Measurements from ENCODE around the gene DGAT2.

DGAT2 gene

GRCh38 chr11:75757651-75758050 lies 10.9 kb upstream of the DGAT2 start:
- no peak for DNase-seq

DNA sequence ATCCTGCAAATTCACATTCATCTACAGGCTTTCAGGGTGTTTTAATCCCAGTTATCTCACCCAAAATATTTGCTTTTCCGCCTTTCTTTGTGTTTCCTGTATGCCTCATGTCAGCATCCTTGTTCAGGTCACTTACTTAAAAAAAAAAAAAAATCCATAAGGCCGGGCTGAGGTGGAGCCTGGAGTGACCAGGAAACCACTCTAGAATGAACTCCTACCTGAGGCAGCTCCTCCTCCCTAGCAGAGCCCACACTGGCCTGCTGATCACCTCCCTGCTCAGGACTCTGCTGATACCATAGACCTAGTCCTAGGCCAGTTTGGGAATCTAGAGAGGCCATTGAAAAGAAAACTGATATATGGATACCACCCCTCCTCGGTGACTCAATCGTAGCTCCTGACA lies 8.7 kb upstream of the DGAT2 start:
- DNase-seq, result no peak

DNA sequence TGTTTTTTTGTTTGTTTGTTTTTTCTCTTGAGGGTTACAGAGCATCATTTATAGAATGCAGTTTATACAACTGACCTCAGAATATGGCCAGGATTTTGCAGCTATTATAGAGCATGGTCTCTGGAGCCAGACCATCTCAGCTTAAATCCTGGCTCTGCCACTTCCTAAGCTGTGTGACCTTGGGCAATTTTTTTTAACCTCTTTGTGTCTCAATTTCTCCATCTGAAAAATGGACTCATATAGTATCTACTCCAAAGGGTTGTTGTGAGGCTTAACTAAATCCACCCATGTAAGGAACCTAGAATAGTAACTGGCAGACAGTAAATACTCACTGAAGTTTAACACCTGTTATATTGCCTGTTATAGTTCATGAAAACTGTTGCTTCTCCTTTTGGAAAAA lies 8.3 kb upstream of the DGAT2 start:
- no peak for DNase-seq

DNA sequence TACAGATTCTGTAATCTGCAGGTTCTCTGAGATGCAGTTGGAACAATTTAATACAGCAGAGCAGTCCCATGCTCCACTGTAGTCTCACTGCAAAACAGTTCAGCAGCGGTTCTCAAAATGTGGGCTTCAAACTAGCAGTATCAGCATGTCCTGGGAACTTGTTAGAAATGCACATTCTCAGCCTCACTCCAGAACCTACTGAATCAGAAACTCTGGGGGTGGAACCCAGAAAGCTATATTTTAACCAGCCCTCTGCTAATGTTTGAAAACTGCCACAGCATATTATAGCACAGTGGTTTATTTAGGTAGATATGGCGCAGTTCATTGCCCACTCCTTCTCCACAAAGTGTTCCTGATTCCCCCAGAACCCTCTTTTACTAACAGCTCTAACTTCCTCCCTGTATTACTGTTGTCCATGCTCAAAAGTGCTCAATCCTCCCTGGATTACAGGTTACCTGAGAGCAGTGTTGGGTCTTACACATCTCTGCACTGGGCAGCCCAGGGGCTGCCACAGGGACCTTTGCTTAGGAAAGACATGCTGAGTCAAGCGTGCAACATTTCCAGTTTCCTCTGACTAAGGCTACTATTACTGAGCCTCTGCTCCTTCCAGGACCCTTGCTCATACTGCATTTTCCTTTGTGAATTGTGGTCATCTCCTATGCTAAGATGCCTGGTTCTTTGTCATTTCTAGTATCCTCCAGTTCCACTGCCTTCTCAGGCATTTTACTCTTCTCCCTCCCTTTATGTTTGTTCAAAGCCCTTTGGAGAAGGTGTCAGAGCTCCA lies 7.7 kb upstream of the DGAT2 start:
- DNase-seq, result no peak

- DNase-seq, result no peak
Observed at GRCh38 chr11:75762158-75762557, 6.4 kb upstream of the DGAT2 start.

DNA sequence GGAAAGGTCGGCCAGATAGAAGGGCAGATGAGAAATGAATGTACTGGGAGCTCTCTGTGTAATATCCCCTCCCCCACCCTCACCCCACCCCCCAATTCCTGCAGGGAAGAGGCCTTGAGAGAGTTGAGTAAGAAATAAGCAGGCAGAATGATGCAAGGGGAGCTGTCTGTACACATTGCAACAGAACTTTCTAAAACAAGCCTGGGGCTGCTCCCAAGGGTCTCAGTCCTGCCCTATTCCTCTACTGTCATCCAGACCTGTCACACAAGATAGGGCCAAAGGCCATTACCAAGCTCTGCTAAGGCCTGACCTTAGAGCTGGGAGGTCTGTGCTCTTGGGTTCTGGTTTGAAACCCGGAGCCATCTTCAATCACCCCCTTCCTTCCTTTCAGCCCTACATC lies 5.7 kb upstream of the DGAT2 start:
- no peak for DNase-seq

DNA sequence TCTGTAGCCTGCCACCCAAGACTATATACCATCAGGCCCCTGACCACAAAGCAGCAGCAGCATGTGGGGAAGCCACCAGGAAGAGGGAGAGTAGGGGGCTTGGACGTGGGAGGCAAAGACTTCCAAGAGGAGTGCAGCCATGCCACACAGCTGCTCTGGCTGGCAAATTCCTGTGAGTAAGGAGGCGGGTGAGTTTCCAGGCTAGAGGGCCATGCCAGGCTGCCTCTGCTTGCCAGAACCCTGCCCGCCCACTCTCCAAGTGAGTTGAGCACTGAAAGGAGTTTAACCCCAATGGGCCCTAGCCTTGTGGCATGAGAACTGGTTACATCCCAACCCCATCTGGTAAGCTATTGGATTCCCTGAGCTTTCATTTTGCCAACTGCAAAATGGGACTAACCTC lies 4.7 kb upstream of the DGAT2 start:
- DNase-seq, result no peak

GRCh38 chr11:75765116-75765515 lies 3.5 kb upstream of the DGAT2 start:
- DNase-seq, result no peak

DNA sequence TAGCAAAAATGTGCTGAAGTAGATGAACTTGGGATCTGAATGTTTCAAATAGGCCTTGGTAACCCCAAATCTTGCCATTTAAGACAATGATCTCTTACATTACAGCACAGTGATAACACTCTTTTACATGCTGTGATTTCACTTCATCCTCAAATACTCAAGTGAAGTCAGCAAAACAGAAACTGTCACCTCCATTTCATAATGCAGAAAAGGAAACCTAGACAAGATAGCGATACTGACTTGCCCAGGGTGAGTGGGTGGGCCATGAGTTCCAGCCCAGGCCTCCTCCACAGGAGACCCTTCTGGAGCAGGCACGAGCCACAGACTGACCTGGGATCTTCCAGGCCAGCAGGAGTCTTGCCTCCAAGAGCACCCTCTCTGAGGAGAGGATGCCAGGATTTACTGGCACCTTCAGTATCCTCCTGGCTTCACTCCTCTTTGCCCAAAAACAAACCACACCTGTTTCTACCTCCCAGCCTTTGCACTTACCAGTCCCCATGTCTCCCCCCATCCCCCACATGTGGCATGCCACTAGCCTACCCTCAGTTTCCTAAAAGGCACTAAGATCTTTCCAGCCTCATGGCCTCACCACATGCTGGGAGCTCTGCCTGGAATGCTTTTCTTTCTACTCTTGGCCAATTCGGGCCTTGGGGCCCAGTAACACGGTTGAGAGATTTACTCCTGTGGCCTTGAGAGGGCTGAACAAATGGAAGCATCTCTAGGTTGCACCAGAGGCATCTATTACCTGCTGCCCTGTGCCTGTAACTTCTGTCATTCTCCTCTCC lies 1.9 kb upstream of the DGAT2 start:
- no peak for DNase-seq

DNA sequence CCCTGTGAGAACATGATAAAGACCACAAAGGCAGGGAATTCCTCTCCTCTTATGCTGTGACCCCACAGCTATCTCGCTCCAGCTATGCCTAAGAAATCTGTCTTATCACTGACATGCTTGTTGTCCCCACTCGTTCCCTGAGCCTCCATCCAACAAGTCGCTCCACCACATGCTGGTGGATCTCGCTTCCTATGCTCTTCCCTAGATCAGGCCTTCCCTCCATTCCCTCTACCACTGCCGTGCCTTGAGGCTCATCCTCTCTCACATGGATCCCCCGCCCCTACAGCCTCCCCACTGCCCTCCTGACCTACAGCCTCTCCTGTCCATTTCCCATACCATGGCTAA lies 1.4 kb upstream of the DGAT2 start:
- no peak for DNase-seq

- DNase-seq, result no peak
Observed at GRCh38 chr11:75767793-75768111, 826 bp upstream of the DGAT2 start.

- DNase-seq, result no peak
Observed at GRCh38 chr11:75768909-75769771, 562 bp downstream of the DGAT2 start.

DNA sequence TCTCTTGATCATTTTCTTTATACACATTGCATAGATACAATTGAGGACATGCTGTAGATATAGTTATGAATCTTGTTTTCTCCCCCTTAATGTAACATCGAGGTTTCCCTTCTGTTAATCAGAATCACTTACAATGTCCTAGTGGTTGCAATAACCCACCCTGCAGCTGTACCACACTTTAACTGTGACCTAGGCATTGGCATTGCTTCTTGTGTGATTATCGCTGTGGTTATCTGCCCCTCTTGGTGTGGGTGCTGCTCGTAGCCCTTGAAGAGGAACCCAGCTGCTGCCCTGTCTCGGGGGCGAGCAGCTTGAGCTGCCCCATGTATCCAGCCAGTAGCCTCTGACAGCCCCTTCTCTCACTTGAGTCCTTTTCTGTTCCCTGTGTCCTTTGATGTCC lies 1.5 kb downstream of the DGAT2 start:
- DNase-seq, result peak in 1 of 2 experiments; percentile 3

GRCh38 chr11:75771646-75772410 lies 3.2 kb downstream of the DGAT2 start:
- DNase-seq, result no peak

DNA sequence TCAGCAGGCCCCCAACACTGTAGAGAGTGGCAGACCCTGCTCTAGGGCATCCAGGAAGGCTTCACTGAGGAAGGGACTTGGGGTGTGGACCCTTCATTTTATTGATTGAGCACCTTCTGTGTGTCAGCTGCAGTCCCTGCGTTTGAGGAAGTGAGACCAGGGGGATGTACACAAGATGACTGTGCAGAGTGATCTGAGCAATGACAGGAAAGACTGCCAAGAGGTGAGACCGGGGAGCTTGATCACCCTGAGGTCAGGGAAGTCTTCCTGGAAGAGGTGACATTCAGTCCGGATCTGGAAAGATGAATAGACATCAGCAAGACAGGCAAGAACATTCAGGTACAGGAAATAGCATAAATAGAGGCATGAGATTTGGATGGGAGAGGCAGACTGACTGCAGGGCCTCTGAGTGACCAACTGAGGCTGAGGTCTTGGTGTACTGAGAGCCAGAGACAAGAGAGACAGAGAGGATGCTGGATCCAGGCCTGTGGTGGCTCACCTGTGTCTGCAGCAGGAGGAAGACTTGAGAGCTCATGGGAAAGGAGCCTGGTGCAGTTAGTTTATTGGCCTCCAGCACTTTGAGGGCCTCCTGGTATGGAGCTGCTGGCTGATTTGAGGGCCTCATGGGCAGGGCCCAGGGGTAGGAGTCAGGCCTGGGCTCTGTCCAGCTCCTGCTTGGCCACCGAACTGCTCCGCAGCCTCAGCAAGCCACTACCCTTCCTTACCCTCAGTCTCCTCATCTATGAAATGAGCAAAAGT lies 5.2 kb downstream of the DGAT2 start:
- DNase-seq, result no peak

DNA sequence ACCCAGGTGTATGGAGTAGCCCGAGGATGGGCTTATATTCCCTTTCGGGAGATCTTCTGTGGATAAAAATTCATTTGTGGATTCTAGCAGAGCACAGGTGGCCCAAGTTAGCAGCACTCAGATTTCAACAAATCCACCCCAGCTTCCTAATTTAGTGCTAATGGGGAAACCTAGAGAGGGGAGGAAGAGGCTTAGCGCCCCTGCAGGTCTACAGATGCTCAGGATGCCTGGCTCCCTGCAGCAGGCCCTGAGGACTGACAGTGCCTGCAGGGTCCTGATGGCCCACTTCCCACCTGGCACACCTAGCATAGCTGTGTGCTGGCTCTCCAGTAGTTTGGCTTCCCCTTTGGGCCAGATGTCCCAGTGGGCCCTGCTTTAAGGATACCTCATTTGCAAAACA lies 6.5 kb downstream of the DGAT2 start:
- no peak for DNase-seq

DNA sequence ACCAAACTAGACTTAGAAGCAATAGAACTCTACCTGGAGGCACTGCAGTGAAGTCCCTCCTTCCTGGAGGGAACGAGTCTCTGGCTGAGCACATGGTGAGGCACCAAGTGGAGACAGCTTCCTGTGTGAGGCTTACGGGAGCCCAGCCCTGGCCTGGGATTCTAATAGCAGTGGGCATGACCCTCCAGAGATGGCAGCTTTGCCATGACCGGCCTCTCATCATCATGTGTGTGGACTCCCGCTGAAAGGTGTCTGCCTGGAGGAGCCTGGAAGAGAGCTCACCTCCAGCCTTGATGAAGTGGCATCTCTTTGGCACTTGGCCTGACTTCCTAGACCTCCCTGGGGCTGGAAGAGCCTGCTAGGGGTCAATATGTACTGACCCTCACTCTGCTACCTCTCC lies 8.0 kb downstream of the DGAT2 start:
- no peak for DNase-seq

DNA sequence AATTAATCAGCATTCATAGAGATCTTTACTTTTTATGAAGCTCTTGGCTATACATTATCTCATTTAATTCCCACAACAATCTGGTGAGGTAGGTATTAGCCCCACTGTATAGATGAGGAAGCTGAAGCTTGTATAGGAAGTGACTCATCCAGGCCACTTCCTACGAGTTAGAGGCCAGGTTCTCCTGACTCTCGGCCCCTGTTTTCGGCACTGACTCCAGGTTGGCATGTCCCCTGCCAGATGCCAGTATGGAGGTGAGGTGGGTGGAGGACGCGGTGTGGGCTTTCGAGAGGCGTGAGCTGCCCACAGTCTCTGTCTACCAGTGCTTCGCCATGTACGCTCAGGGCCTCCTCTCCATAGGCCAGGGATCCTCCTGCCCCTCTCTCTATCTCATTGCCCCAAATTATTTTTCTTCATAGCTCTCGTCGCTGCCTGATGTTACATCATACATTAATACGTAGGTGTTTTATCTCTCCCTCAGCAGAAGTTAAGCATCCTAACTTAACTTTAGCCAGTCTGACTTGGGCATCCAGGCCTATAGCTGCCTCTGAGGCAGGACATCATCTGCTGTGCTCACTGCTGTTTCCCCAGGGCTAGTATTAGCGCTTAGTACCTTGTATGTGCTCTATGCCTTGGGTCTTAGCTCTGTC lies 9.0 kb downstream of the DGAT2 start:
- no peak for DNase-seq

DNA sequence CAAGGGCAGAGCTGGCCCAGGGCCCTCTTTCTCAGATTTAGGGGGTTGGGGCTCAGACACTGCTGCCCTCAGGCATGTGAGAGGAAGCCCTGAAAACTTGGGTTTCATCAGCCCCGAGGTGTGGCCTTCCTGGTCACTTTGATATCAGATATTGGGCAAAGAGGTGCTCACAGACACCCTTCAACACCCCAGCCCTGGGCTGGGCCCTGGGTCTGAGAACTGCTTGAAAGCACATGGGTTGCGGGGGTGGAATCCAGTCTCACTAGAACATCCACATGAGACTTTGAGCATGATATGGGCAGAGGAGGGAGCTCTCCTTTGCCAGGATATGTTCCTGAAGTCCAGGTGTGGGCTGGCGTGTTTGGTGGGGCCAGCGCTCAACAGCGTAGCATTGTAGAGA lies 10.4 kb downstream of the DGAT2 start:
- no peak for DNase-seq

DNA sequence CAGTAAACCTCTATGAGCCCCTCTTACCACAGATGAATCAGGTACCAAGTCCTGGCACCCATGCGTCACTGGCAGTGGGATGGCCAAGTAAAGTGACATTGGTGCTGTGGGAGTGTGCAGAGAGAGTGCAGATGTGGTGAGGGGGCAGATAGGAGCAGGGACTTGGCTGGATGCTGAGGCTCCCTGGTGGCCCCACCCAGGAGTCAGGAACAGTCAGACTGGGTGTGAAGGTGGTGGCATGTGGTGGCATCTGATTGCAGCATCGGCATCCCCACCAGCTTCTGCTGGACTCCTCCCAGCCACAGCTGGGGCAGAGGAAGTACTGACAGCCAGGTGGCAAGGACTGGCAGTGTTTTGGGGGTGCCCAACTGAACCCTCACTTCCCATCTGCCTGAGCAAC lies 11.4 kb downstream of the DGAT2 start:
- no peak for DNase-seq

- DNase-seq, result no peak
Observed at GRCh38 chr11:75780888-75781287, 12.3 kb downstream of the DGAT2 start.

DNA sequence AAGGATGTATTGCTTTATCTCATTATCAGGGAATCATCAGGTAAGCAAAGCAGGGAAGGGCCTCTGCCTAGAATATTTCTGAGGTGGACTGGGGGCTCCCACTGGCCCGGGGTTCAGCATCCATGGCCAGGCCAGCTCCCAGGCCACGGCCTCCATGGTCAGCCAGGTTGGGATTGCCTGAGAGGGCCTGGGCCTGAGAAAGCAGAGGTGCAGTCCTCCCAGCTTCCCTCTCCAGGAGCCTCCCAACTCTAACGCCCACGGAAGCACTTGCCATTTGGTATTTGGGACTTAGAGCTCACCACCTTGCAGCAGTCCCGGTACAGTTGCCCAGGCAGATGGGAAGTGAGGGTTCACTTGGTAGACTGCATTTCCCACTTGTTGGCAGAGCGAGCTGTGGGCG lies 12.7 kb downstream of the DGAT2 start:
- DNase-seq, result no peak

Measured in NCI-H524 (cell line).